NCI-H524 treated with DMSO at 0.1 percent for 48 hours (cell line): ENCODE data around the gene TAS2R20.
"Not testable (repeated sequence)": the region's sequence is repeated elsewhere in the genome, so short reads cannot be mapped to it uniquely, and the experiment has no call there.

ENCODE experiments used
- DNase-seq: peaks from one replicate; lab custom pipeline; 2025; lab: John Stamatoyannopoulos, UW

The TAS2R20 gene, protein sequence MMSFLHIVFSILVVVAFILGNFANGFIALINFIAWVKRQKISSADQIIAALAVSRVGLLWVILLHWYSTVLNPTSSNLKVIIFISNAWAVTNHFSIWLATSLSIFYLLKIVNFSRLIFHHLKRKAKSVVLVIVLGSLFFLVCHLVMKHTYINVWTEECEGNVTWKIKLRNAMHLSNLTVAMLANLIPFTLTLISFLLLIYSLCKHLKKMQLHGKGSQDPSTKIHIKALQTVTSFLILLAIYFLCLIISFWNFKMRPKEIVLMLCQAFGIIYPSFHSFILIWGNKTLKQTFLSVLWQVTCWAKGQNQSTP

DNA sequence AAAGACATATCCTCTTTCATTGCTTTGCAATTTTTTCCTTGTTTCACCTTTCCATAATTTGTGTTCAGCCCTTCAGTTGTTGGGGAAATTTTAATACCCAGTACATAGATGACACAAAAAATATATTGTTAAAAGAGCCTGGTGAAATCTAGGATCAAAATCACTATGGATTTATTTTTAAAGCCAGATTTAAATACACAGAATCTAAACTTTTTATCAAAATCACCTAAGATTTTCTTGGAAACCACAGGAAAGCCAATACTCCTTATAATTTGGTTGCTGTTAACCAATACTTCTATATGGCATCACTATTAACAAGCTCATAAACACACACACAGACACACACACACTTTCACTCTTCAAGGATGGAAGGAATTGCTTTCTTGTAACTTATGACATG is at the start of gene TAS2R20:
Gene TAS2R20 (minus strand): TSS at position 101 of the 400 bp plus-strand sequence. CDS start 429 bp downstream, outside the sequence.
- DNase-seq = no peak

DNA sequence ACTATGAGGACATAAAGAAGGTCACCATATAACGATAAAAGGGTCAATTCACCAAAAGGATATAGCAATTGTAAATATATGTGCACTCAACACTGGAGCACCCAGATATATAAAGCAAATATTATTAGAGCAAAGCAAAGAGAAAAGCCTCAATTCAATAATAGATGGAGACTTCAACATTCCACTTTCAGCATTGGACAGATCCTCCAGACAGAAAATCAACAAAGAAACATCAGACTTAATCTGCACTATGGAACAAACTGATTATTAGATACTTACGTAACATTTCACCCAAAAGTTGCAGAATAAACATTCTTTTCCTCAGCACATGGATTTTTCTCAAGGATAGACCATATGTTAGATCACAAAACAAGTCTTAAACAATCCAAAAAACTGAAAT is 43.3 kb upstream of the TAS2R20 start:
- not testable (repeated sequence) for DNase-seq

DNA sequence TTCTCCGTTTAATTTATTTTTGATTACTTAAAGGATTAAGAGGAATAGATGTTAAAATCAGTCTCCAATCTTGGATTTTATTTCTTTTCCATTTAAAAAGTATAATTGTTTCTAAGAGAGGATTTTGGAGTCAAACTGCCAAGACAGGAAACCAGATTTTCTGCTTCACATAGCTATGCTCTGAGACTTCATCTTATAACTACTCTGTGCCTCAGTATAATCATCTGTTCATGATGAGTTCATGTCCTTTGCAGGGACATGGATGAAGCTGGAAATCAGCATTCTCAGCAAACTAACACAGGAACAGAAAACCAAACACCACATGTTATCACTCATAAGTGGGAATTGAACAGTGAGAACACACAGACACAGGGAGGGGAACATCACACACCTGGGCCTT is 42.1 kb upstream of the TAS2R20 start:
- DNase-seq = no peak

DNA sequence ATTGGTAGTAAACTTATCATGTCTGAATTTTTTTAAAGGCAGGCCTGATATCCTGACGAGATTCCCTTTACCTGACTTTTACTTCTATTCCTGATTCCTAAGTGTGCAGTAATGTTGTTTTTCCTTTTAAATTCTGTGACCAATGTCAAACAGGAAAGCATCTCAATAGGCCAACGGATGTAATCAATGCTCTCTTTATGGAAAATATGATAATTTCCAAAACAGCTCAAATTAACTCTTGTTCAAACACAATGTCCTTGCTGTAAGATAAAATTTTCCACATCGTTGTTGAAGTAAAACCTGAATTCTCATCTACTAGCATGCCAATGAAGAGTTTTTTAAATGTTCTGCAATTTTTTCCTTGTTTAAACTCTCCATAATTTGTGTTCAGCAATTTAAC is 41.1 kb upstream of the TAS2R20 start:
- DNase-seq = no peak

DNA sequence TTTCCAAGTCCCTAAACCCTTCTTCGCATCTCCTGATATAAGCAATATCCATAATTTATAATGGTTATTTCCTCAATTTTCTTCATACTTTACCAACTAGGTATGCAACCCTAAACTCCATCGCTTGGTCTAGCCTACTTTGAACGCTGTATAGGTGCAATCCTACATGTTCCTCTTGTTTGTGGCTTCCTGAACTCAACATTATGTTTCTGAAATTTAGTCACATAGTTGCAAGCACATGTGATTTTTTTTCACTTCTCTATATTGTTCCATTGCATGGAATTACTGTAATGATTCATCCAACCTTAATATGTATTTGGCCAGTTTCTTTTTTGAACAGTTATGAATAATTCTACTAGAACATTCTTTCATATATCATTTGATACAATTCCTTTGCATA is 35.9 kb upstream of the TAS2R20 start:
- not testable (repeated sequence) for DNase-seq

DNA sequence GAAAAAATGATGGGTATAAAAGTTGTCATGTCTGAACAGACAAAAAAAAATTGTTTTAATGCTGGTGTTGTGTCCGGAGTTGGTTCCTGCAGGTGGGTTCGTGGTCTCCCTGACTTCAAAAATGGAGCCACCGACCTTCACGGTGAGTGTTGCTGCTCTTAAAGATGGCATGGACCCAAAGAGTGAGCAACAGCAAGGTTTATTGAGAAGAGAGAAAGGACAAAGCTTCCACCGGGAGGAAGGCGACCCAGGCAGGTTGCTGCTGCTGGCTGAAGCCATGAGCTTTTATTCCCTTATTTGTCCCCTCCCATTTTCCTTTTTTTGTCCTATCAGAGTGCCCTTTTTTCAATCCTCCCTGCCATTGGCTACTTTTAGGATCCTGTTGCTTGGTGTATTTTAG is 33.2 kb upstream of the TAS2R20 start, which contains the start of gene TAS2R31:
Gene TAS2R31 (minus strand): TSS at position 101 of the 400 bp plus-strand sequence. CDS start 72 bp downstream, at position 29.
- no peak for DNase-seq

DNA sequence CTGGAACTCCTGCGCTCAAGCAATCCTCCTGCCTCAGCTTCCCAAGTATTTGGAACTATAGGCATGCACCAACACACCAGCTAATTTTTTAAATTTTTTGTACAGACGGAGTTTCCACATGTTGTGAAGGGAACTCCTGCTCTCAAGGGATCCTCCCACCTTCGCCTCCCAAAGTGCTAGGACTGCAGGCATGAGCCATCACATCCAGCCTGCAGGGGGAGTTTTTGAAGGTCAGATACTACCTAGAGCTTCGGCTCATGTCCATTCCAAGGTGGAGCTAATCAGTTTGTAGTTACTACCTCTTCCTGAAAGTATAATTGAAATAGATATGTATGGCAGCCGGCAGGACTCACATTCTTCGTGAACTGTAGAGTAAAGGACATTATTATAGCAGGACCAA is 28.0 kb upstream of the TAS2R20 start:
- DNase-seq = no peak

DNA sequence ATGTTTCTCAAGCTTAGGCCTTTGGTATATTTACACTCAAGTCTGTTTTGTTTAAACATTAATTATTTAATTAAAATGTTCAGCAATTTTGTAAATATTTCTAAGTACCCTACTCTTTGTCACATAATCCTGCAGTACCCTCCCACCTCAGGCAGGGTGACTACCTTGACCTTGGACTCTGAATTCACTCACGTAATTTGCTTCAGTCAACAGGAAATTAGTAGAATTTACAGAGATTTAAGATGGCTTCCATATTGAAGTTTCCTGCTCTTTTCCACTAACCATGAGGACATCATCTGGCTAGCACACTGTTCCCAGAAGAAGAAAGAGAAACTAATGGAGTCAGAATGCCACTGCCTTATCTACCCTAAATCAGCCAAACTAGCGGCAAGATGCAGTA is 25.3 kb upstream of the TAS2R20 start:
- DNase-seq = no peak

DNA sequence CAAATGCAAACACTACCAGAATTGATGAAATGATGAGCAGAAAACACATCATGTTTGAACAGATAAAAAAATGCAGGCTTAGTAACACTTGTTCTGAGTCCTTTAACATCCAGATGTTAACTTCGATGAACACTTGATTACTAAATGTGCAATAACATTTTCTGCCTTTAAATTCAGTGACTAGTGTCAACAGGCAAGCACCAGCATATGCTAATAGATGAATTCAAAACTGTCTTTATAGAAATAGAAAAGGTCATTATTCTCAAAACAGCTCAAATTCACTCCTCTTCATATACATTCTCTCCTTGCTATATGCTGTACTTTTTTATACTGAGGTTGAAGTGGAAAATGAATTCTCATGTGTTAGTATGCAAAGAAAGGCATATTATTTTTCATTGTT is 24.4 kb upstream of the TAS2R20 start, which contains the start of gene TAS2R19:
Gene TAS2R19 (minus strand): TSS at position 101 of the 400 bp plus-strand sequence. CDS start 49 bp downstream, at position 52.
- no peak for DNase-seq

DNA sequence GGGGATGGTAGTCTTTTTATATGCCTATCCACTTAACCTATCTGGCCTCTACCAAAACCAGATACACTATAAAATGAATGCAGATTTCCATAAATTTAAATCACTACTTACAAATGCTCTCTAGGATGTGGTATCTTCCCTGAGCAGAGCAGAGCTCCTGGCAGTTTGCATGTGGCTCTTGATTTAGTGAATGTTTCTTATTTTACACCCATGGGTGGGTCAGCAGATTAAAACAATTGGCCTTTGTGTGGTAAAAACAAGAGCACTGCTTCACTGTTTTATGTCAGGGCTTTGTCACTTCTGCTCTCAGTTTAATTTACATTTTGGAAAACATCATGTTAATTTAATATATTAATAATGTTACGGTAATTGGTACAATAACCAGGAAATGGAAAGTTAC is 18.8 kb upstream of the TAS2R20 start:
- DNase-seq = no peak

DNA sequence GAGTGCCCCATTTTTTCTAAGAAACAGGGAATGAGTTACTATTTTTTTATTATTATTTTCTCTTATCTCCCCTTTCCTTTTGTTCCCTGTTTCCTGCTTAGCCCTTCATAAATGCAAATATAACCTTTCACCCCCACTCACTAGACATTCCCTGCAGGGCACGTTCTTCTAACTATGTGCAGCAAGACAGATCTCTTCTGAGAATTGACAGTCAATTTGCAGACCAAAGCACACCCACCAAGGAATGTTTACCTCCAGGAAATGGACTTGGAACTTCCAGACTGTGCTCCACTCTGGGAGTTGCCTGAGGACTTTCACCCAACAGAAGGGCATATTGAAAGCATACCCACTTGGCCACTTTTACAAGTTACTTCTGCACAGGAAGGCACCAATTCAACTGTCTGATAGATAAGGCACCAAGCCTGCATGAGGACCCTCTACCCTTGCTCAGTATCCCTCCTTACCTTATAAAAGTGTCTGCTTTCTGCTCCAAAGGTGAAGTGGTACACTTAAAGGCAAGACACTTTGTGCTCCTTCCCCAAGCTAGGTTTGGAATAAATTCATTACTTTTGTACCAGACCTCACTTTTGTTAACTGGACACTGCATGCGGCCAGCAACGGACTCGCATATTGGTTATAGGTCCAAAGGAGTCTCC is 17.8 kb upstream of the TAS2R20 start:
- DNase-seq = no peak

DNA sequence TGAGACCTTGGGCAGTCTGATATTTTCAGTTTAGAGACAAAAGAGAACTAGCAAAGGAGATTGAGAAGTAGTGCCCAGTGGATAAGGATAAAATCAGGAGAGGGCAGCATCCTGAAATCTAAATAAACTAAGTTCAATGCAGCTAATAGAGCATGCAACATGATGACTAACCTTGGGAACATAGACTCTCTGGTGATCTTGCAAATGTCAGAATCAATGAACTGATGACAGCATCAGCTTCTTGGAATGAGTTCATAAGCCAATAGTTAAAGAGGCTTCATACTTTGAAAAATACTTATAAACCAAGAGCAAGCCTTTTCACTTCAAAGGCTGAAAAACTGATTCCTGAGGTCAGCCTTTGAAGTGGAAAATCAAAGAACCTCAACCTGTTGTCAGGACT is 16.1 kb upstream of the TAS2R20 start:
- DNase-seq = no peak

DNA sequence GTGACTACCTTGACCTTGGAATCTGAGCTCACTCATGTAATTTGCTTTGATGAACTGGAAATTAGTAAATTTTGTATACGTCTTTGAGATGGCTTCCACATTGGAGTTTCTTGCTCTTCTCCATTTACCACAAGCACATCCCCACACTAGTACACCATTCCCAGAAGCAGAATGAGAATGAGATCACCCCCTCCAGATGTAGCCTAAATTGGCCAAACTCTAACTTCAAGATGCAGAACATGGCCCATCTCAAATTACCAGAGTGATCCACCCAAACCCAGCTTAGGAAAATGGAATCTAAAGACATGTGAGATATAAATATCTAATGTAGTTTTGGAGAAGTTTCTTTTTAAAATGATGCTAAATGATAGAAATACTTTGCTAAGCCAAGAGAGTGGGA is 9.5 kb upstream of the TAS2R20 start:
- no peak for DNase-seq

DNA sequence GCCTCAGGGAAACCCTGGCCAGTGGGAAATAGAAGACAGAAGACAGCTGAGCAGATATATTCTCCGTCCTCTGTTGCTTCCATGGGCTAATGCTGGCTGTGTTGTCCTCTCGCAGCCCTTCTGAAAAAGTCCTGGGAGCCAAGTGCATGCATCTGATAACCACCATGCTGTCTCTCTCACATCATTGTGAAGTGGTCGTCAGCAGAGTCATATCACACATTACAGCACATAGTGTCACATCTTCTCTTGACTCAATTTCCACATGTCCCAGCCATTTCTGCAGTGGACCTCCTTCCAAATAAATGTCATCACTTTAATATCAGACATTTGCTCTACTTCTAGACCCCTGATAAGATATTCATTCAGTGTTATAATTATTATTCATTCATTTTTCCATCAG is 3.8 kb downstream of the TAS2R20 start:
- no peak for DNase-seq

DNA sequence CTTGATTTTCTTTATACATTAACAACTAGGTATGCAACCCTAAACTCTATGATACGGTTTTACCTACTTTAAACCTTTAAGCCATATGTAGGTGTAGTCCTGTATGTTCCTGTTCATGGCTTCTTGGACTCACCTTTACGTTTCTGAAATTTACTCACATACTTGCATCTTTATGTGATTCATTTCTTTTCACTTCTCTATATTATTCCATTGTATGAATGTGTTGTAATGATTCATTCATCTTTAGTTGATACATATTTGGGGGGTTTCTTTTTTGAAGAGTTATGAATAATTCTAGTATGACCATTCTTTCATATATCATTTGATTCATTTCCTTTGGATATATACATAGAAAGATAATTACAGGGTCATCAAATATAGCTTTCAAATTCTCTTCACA is 9.0 kb downstream of the TAS2R20 start:
- DNase-seq = no peak

DNA sequence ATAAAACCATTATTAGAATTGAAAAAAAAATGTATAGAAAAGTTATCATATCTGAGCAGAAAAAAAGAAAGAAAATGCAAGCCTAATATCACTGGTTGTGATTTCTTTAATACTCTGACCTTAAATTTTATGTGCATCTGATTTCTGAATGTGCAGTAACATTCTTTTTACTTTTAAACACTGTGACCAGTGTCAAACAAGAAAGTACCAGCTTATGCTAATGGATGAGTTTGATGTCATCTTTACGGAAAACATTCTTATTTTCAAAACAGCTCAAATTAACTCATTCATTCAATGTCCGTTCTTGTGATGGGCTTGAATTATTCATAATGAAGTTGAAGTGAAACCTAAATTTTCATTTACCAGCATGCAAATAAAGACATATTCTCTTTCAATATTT is 11.3 kb downstream of the TAS2R20 start, which contains the start of gene TAS2R50:
Gene TAS2R50 (minus strand): TSS at position 101 of the 400 bp plus-strand sequence. CDS start 52 bp downstream, at position 49.
- DNase-seq = no peak

DNA sequence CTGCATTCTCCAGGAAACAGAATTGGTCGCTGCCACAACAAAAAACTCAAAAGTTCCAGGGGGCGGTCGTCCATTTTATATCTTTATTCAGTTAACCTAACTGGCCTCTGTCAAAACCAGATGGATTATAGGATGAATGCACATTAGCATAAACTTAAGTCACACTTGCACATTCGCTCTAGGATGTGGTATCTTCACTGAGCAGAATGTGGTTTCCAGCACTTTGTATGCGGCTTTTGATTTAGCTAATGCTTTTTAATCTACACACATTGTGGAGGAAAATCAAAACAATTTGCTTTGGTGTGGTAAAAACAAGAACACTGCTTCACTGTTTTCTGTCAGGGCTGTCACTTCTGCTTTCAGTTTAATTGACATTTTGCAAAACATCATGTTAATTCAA is 15.9 kb downstream of the TAS2R20 start:
- DNase-seq = no peak

DNA sequence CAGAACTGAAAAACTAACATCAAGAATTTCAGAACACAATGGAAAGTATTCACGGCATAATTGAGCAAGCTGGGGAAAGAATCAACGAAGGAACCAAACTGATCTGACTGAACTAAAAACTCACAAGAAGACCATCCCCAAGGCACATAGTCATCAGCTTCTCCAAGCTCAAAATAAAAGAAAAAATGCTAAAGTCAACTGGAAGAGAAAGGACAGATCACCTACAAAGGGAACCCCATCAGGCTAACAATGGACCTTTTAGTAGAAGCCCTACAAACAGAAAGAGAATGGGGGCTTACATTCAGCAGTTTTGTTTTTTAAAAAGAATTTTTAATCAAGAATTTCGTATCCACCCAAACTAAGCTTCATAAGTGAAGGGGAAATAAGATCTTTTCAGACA is 23.1 kb downstream of the TAS2R20 start:
- no peak for DNase-seq

DNA sequence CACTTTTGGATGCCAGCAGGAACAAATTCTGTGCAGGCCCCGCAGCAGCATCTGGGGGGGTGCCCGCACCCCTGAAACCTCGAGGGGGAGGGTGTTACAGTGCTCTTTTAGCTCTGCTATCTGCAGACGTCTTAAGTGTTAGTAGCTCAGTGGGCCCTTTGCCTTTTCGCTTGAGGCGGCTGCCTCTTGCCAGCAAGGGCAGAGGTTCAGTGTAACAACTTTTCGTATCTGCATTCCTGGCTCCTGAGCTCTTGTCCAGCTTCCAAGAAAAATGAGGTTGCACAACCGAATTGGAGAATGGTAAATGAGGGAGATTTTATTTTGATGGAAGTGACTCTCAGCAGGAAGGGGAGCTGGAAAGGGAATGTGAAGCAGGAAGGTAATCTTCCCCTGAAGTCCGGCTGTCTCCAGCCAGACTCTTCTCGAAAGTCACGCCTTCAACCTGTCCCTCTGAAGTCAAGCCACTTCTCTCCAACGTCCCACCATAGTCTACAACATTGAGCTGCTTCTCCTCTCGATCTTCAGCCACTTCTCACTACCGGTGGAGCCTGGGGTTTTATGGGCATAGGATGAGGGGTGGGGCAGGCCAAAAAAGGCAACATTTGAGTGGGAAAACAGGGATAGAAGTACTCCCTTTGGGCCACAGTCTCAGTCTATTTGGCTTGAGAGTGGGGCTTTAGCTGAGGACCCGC is 29.2 kb downstream of the TAS2R20 start:
- no peak for DNase-seq

DNA sequence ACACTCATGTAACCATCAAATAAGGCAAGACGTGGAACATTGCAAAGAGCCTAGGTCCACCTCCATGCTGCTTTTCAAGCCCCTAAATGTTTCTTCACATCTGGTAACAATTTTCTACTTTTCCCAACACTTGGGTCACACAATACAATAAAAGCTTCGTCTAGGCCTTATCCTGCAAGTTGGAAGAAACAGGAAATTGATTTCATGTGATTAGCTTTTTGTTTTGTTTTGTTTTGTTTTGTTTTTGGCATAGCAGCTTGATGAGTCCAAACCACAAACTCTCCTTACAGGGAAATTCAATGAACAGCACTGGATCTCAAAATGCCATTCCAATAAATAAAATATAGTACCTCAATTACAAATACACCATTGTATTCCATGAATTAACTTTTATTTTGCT is 30.7 kb downstream of the TAS2R20 start:
- DNase-seq = no peak

DNA sequence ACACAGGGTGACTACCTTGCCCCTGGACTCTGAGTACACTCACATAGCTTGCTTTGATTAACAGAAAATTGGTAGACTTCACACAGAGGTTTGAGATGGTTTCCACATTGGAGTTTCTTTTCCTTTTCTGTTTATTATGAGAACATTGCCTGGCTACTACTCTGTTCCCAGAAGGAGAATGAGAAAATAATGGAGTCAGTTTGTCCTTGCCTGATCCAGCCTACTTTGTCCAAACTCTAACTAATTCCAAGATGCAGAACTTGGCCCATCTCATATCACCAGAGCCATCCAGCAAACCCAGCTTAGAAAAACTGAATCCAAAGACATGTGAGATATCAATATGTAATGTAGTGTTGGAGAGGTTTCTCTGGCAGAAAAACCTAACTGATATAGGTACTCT is 31.8 kb downstream of the TAS2R20 start:
- no peak for DNase-seq

DNA sequence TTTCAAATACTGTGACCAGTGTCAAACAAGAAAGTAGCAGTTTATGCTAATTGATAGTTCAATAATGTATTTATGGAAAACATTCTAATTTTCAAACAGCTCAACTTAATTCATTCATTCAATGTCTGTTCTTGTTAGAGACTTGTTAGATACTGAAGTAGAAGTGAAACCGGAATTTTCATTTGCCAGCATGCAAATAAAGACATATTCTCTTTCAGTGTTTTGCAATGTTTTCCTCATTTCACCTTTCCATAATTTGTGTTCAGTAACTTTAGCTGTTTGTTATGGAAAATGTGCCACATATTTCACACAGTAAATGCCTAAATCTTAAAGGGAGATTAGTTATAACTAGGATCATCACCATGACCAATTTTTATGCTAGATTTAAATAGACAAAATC is 32.6 kb downstream of the TAS2R20 start:
- no peak for DNase-seq

DNA sequence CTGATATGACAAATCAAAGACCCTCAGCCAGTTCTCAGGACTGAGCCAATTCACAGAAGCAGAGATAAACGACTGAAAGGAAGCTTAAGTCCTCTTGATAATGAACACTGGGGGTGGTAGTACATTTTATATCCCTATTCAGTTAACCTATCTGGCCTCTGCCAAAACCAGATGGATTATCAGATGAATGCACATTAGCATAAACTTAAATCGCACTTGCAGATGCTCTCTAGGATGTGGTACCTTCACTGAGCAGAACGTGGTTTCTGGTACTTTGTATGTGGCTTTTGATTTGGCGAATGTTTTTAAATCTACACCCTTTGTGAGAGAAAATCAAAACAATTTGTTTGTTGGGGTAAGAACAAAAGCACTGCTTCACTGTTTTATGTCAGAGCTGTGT is 37.9 kb downstream of the TAS2R20 start:
- DNase-seq = no peak
